HepG2 (cell line): ENCODE data around the gene TMEM131. TPM values are rescaled to one million over a fixed set of nuclear protein-coding genes. Genes with fewer than 3 reads are reported as not detected.

Experiments
- ARNT2 ChIP-seq: sonication (generic); formaldehyde crosslinking; IDR thresholded peaks from 2 replicates; pipeline ENCODE4 v1.8.0; 2022; ENCODE audit warnings: mild to moderate bottlenecking, low read depth, missing genetic modification reagents, moderate library complexity
- ATF7-NPFF ChIP-seq: sonication (generic); formaldehyde crosslinking; IDR thresholded peaks from 2 replicates; pipeline ENCODE4 v1.8.1; 2023; ENCODE audit warnings: mild to moderate bottlenecking, low read depth, missing genetic modification reagents, moderate library complexity
- CHD2 ChIP-seq: IDR thresholded peaks from 2 replicates; pipeline ENCODE4 v1.6.1; 2011; ENCODE audit warnings: low read depth, low read length, improper control_type of control experiment
- DNMT3B ChIP-seq: conservative IDR thresholded peaks from 2 replicates; pipeline ENCODE4 v1.6.1; 2016; ENCODE audit warnings: missing biosample characterization, control low read depth
- KAT7 ChIP-seq: IDR thresholded peaks from 2 replicates; pipeline ENCODE4 v1.6.1; 2018; ENCODE audit warnings: borderline replicate concordance, missing compliant biosample characterization
- POGZ ChIP-seq: sonication (generic); formaldehyde crosslinking; IDR thresholded peaks from 2 replicates; pipeline ENCODE4 v1.4.0; 2020; ENCODE audit warnings: mild to moderate bottlenecking, missing genetic modification reagents
- POLR2G ChIP-seq: fragments of 200-400 bp; formaldehyde crosslinking; IDR thresholded peaks from 2 replicates; pipeline ENCODE4 v1.6.1; 2018; ENCODE audit warnings: mild to moderate bottlenecking, low read depth, low read length, moderate library complexity
- SATB2 ChIP-seq: sonication (generic); formaldehyde crosslinking; IDR thresholded peaks from 2 replicates; pipeline ENCODE4 v1.5.0; 2020; ENCODE audit warnings: missing genetic modification reagents
- TAF15 ChIP-seq: fragments of 200-400 bp; formaldehyde crosslinking; IDR thresholded peaks from one replicate; pipeline ENCODE4 v1.6.1; 2018; ENCODE audit warnings: mild to moderate bottlenecking, low read depth, low read length; ENCODE audit not compliant: poor library complexity, severe bottlenecking
- TCF12 ChIP-seq, 2 experiments: fragments of 450-650 bp in 1 of 2; sonication (generic) in 1 of 2; formaldehyde crosslinking in 1 of 2; IDR thresholded peaks; 2 replicates each; pipeline versions ENCODE4 v1.6.1 to v1.8.0; 2017 to 2022; ENCODE audit warnings: antibody characterized with exemption in 1 of 2, mild to moderate bottlenecking in 1 of 2, missing genetic modification reagents in 1 of 2, moderate library complexity in 1 of 2
- TEAD3 ChIP-seq: optimal IDR thresholded peaks from 2 replicates; pipeline ENCODE3; 2016; ENCODE audit warnings: borderline replicate concordance
- ZNF496 ChIP-seq: sonication (generic); formaldehyde crosslinking; IDR thresholded peaks from 2 replicates; pipeline ENCODE4 v1.8.1; 2023; ENCODE audit warnings: mild to moderate bottlenecking, moderate library complexity, missing genetic modification reagents; ENCODE audit not compliant: insufficient replicate concordance
- polyA plus RNA-seq, 8 experiments: library from polyadenylated mRNA; depleted of rRNA in 3 of 8; stranded (reverse) in 7 of 8; unstranded in 1 of 8; fragments of >200 nt; fragmentation: Illumina TruSeq in 4 of 8; extraction: Trizol in 4 of 8; gene quantifications; 2 replicates each; pipeline versions ENCODE4 v1.2.1 to v1.2.3, GENCODE V29; 2011 to 2016; ENCODE audit warnings: low read depth in 4 of 8, missing spikeins in 1 of 8, mixed read lengths in 1 of 8; ENCODE audit not compliant: insufficient read depth in 1 of 8
- total RNA-seq, 5 experiments: library from RNA; depleted of rRNA; stranded (reverse); fragments of >200 nt; fragmentation: Illumina TruSeq; extraction: Trizol; gene quantifications; 2 replicates each; pipeline ENCODE4 v1.2.3, GENCODE V29; 2016; ENCODE audit warnings: low read depth in 1 of 5
- TF ChIP-seq, protein P1 (sequence below): sonication (generic); formaldehyde crosslinking; IDR thresholded peaks from 2 replicates; pipeline ENCODE4 v1.4.0; 2020; ENCODE audit warnings: missing genetic modification reagents, borderline replicate concordance
- TF ChIP-seq, protein P2 (sequence below): sonication (generic); formaldehyde crosslinking; IDR thresholded peaks from 2 replicates; pipeline ENCODE4 v1.4.0; 2020; ENCODE audit warnings: low read depth, mild to moderate bottlenecking, missing genetic modification reagents
- TF ChIP-seq, protein P3 (sequence below): IDR thresholded peaks from 2 replicates; pipeline ENCODE4 v1.6.1; 2016; ENCODE audit warnings: missing compliant biosample characterization, missing genetic modification reagents, borderline replicate concordance
- TF ChIP-seq, protein P4 (sequence below): sonication (generic); formaldehyde crosslinking; IDR thresholded peaks from 2 replicates; pipeline ENCODE4 v1.4.0; 2020; ENCODE audit warnings: missing genetic modification reagents

TMEM131 gene
- total and polyA plus RNA-seq, 2 of the 13 experiments (the other 11 are each of a cell fraction or from before 2014, with no cell fraction given), result 17.9 to 19.5 TPM

DNA sequence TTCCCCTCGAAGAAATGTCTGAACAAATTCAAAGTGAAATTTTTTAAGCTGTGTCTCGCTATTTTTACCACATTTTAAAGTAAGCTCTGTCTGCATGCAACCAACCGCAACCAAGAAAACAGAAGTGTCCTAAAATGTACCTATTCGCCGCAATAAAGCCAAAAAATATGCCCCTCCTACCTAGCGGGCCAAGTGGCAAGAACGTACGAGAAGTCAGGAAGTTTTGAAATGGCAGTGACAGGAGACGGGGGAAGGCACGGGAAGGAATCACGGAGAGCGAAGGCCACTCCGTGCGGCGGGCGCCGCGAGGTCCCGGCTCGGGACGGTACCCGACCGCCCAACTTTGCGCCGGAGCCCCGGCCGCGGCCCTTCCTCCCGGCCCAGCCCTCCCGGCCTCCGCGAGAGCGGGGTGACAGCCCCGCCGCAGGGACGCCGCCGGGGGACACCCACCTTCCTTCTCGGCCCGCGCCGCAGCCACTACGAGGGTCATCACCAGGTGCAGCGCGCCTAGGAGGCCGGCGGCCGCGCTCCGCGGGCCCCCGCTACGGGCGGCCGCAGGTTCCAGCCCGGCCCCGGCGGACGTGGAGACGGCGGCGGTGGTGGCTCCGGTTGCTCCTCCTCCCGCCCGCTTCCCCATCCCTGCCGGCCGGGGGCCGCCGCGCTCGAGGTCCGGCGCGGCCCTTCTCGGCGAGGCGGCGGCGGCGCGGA, 568 bp downstream of the TMEM131 start (continued):
- TF ChIP-seq, protein P1, sequence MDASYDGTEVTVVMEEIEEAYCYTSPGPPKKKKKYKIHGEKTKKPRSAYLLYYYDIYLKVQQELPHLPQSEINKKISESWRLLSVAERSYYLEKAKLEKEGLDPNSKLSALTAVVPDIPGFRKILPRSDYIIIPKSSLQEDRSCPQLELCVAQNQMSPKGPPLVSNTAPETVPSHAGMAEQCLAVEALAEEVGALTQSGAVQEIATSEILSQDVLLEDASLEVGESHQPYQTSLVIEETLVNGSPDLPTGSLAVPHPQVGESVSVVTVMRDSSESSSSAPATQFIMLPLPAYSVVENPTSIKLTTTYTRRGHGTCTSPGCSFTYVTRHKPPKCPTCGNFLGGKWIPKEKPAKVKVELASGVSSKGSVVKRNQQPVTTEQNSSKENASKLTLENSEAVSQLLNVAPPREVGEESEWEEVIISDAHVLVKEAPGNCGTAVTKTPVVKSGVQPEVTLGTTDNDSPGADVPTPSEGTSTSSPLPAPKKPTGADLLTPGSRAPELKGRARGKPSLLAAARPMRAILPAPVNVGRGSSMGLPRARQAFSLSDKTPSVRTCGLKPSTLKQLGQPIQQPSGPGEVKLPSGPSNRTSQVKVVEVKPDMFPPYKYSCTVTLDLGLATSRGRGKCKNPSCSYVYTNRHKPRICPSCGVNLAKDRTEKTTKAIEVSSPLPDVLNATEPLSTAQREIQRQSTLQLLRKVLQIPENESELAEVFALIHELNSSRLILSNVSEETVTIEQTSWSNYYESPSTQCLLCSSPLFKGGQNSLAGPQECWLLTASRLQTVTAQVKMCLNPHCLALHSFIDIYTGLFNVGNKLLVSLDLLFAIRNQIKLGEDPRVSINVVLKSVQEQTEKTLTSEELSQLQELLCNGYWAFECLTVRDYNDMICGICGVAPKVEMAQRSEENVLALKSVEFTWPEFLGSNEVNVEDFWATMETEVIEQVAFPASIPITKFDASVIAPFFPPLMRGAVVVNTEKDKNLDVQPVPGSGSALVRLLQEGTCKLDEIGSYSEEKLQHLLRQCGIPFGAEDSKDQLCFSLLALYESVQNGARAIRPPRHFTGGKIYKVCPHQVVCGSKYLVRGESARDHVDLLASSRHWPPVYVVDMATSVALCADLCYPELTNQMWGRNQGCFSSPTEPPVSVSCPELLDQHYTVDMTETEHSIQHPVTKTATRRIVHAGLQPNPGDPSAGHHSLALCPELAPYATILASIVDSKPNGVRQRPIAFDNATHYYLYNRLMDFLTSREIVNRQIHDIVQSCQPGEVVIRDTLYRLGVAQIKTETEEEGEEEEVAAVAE (CRISPR knock-in tag), result peak; percentile 22; the same call in 1 of the 2 replicates
- TF ChIP-seq, protein P2, sequence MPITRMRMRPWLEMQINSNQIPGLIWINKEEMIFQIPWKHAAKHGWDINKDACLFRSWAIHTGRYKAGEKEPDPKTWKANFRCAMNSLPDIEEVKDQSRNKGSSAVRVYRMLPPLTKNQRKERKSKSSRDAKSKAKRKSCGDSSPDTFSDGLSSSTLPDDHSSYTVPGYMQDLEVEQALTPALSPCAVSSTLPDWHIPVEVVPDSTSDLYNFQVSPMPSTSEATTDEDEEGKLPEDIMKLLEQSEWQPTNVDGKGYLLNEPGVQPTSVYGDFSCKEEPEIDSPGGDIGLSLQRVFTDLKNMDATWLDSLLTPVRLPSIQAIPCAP (CRISPR knock-in tag), result 0 out of 2 replicates have a peak, but pooled peaks have one; percentile 16
- TF ChIP-seq TEAD3 (CRISPR knock-in tag) (peak; percentile 18), POLR2G (peak; percentile 15), DNMT3B (no peak), POGZ (no peak), KAT7 (CRISPR knock-in tag) (0 out of 2 replicates have a peak, but pooled peaks have one; percentile 5), TAF15 (peak; percentile 63), SATB2 (CRISPR knock-in tag) (0 out of 2 replicates have a peak, but pooled peaks have one; percentile 53), ATF7-NPFF (CRISPR knock-in tag) (0 out of 2 replicates have a peak, but pooled peaks have one; percentile 28), CHD2 (peak; percentile 74), ARNT2 (CRISPR knock-in tag) (peak; percentile 14; the same call in 1 of the 2 replicates), TCF12 (IDR thresholded peaks at IDR 0.05) (no peak), TCF12 (CRISPR knock-in tag; IDR thresholded peaks at IDR 0.05) (0 out of 2 replicates have a peak, but pooled peaks have one; percentile 20), ZNF496 (no peak)
- TF ChIP-seq, protein P3, sequence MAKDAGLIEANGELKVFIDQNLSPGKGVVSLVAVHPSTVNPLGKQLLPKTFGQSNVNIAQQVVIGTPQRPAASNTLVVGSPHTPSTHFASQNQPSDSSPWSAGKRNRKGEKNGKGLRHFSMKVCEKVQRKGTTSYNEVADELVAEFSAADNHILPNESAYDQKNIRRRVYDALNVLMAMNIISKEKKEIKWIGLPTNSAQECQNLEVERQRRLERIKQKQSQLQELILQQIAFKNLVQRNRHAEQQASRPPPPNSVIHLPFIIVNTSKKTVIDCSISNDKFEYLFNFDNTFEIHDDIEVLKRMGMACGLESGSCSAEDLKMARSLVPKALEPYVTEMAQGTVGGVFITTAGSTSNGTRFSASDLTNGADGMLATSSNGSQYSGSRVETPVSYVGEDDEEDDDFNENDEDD (CRISPR knock-in tag), result 0 out of 2 replicates have a peak, but pooled peaks have one; percentile 5
- TF ChIP-seq, protein P4, sequence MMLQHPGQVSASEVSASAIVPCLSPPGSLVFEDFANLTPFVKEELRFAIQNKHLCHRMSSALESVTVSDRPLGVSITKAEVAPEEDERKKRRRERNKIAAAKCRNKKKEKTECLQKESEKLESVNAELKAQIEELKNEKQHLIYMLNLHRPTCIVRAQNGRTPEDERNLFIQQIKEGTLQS (CRISPR knock-in tag), result 0 out of 2 replicates have a peak, but pooled peaks have one; percentile 20
